Thymus (tissue), 11 donors: ENCODE results near the gene AGPAT3. TPM values are rescaled to one million over a fixed set of nuclear protein-coding genes. Genes with fewer than 3 reads are reported as not detected.

Experiments
- DNase-seq, 9 donors: peaks; one replicate each; pipeline ENCODE4 v3.0.0-alpha.2; 2013; ENCODE audit warnings: low spot score in 9 of 9, low read depth in 6 of 9, missing footprints in 1 of 9
- H3K27ac ChIP-seq, 2 donors: one replicate each; pipeline ENCODE4 v1.5.1; 2013; ENCODE audit warnings: control low read depth in 1 of 2, low read depth in 1 of 2, low read length in 1 of 2, mild to moderate bottlenecking in 1 of 2, moderate library complexity in 1 of 2
- H3K27me3 ChIP-seq, 2 donors: one replicate each; pipeline ENCODE4 v1.5.1; 2013; ENCODE audit warnings: low read length in 1 of 2; ENCODE audit not compliant: control insufficient read depth in 2 of 2, insufficient read depth in 1 of 2
- H3K36me3 ChIP-seq, 2 donors: one replicate each; pipeline ENCODE4 v1.5.1; 2013; ENCODE audit warnings: low read length in 1 of 2, mild to moderate bottlenecking in 1 of 2, moderate library complexity in 1 of 2; ENCODE audit not compliant: control insufficient read depth in 2 of 2, insufficient read depth in 2 of 2
- H3K4me1 ChIP-seq, 2 donors: one replicate each; pipeline ENCODE4 v1.5.1; 2013; ENCODE audit warnings: low read length in 2 of 2; ENCODE audit not compliant: control insufficient read depth in 2 of 2, insufficient read depth in 2 of 2
- H3K4me3 ChIP-seq, 2 donors: one replicate each; pipeline ENCODE4 v1.5.1; 2013; ENCODE audit warnings: low read length in 2 of 2, control low read depth in 1 of 2, mild to moderate bottlenecking in 1 of 2
- H3K9me3 ChIP-seq, 2 donors: one replicate each; pipeline ENCODE4 v1.5.1; 2013; ENCODE audit warnings: low read length in 1 of 2, mild to moderate bottlenecking in 1 of 2; ENCODE audit not compliant: control insufficient read depth in 2 of 2, insufficient read depth in 1 of 2
- WGBS: extraction: QIAGEN DNeasy Blood & Tissue Kit; methylation state at CpG from one replicate; pipeline ENCODE4 v1.1.7; 2013; 5-methylcytosine and 5-hydroxymethylcytosine counted together
- polyA plus RNA-seq: library from polyadenylated mRNA; stranded (reverse); fragments of 200-250 nt; gene quantifications from one replicate; pipeline ENCODE4 v1.2.3, GENCODE V29; 2013
- total RNA-seq: library from RNA; stranded (reverse); fragments of 120-200 nt; gene quantifications from one replicate; pipeline ENCODE4 v1.2.4, GENCODE V29; 2013
- donor health status: healthy.

AGPAT3 gene
- total and polyA plus RNA-seq, 2 donors, result 16.2 to 19.8 TPM

GRCh38 chr21:43953021-43953420 lies 88.0 kb downstream of the AGPAT3 start:
- Histone ChIP-seq H3K27me3 (no peaks in the 10 kb centered on the region), H3K4me1 (peaks cover 6 to 28% of the 10 kb centered on the region in 2 donors), H3K27ac (no peak overlapping the region), H3K9me3 (peaks cover 2 to 17% of the 10 kb centered on the region in 2 donors), H3K36me3 (peaks cover 3 to 4% of the 10 kb centered on the region in 2 donors), H3K4me3 (no peak overlapping the region)
- 98% methylated on average over 17 of the region's 17 CpGs for whole genome bisulfite sequencing
- no peak for DNase-seq

- Histone ChIP-seq H3K4me3 (no peak overlapping the region), H3K4me1 (peaks cover 6 to 28% of the 10 kb centered on the region in 2 donors), H3K36me3 (no peaks in the 10 kb centered on the region), H3K27me3 (no peaks in the 10 kb centered on the region), H3K9me3 (peaks cover 2 to 14% of the 10 kb centered on the region in 2 donors), H3K27ac (no peak overlapping the region)
- 97% methylated on average over 11 of the region's 11 CpGs for WGBS
- no peak for DNase-seq
These were observed 89.0 kb downstream of the AGPAT3 start for GRCh38 chr21:43954042-43954441.

GRCh38 chr21:43954896-43955295 lies 89.9 kb downstream of the AGPAT3 start:
- 95% methylated on average over 19 of the region's 19 CpGs for WGBS
- Histone ChIP-seq H3K27me3 (no peaks in the 10 kb centered on the region), H3K36me3 (peaks cover 4 to 8% of the 10 kb centered on the region in 2 donors), H3K4me3 (no peak overlapping the region), H3K9me3 (peaks cover 2 to 11% of the 10 kb centered on the region in 2 donors), H3K27ac (no peak overlapping the region), H3K4me1 (peaks cover under 1 to 26% of the 10 kb centered on the region in 2 donors)
- DNase-seq, result no peak

GRCh38 chr21:43956019-43956669 lies 91.1 kb downstream of the AGPAT3 start:
- Histone ChIP-seq H3K27ac (peak overlapping the region in 1 of 2 donors; percentile 26), H3K27me3 (no peaks in the 10 kb centered on the region), H3K4me3 (no peak overlapping the region), H3K36me3 (peaks cover 13 to 15% of the 10 kb centered on the region in 2 donors), H3K9me3 (peaks cover 2 to 10% of the 10 kb centered on the region in 2 donors), H3K4me1 (peaks cover 0 to 21% of the 10 kb centered on the region in 2 donors)
- WGBS, result 97% methylated on average over 11 of the region's 11 CpGs
- no peak for DNase-seq

GRCh38 chr21:43956670-43957035 lies 91.6 kb downstream of the AGPAT3 start:
- Histone ChIP-seq H3K4me1 (peaks cover 0 to 21% of the 10 kb centered on the region in 2 donors), H3K9me3 (peaks cover 2 to 10% of the 10 kb centered on the region in 2 donors), H3K27me3 (no peaks in the 10 kb centered on the region), H3K4me3 (no peak overlapping the region), H3K27ac (peak overlapping the region in 1 of 2 donors; percentile 26), H3K36me3 (peaks cover 13 to 20% of the 10 kb centered on the region in 2 donors)
- 96% methylated on average over 6 of the region's 6 CpGs for WGBS
- DNase-seq, result no peak

GRCh38 chr21:43957128-43957571 lies 92.1 kb downstream of the AGPAT3 start:
- WGBS, result 88% methylated on average over 17 of the region's 17 CpGs
- Histone ChIP-seq H3K4me1 (peaks cover 0 to 21% of the 10 kb centered on the region in 2 donors), H3K27ac (no peak overlapping the region), H3K9me3 (peaks cover 2 to 10% of the 10 kb centered on the region in 2 donors), H3K4me3 (no peak overlapping the region), H3K27me3 (no peaks in the 10 kb centered on the region), H3K36me3 (peaks cover 13 to 21% of the 10 kb centered on the region in 2 donors)
- no peak for DNase-seq

- H3K27ac ChIP-seq, result no peak overlapping the region
- no peaks in the 10 kb centered on the region for H3K27me3 ChIP-seq
- peaks cover 0 to 21% of the 10 kb centered on the region in 2 donors for H3K4me1 ChIP-seq
- H3K4me3 ChIP-seq, result no peak overlapping the region
- peaks cover 2 to 10% of the 10 kb centered on the region in 2 donors for H3K9me3 ChIP-seq
- WGBS, result 88% methylated on average over 22 of the region's 22 CpGs
- H3K36me3 ChIP-seq, result peaks cover 13 to 25% of the 10 kb centered on the region in 2 donors
- DNase-seq, result no peak
These were observed 92.8 kb downstream of the AGPAT3 start for GRCh38 chr21:43957611-43958362.

- no peak overlapping the region for H3K27ac ChIP-seq
- DNase-seq, result no peak
- 89% methylated on average over 13 of the region's 13 CpGs for WGBS
- H3K4me1 ChIP-seq, result peaks cover 0 to 21% of the 10 kb centered on the region in 2 donors
- no peaks in the 10 kb centered on the region for H3K27me3 ChIP-seq
- peaks cover 13 to 31% of the 10 kb centered on the region in 2 donors for H3K36me3 ChIP-seq
- H3K9me3 ChIP-seq, result peaks cover 2 to 10% of the 10 kb centered on the region in 2 donors
- no peak overlapping the region for H3K4me3 ChIP-seq
These were observed 93.5 kb downstream of the AGPAT3 start for GRCh38 chr21:43958364-43959158.
